Osteocyte (in vitro differentiated cells): ENCODE results near the gene NOD1. TPM values are rescaled to one million over a fixed set of nuclear protein-coding genes. Genes with fewer than 3 reads are reported as not detected.

Experiments
- DNase-seq: peaks from one replicate; pipeline ENCODE4 v3.0.0; 2021; ENCODE audit warnings: mixed read lengths; ENCODE audit not compliant: unreplicated experiment; ENCODE audit errors: extremely low spot score
- H3K27ac Mint-ChIP-seq: one replicate; pipeline ENCODE4 v1.8.0; 2021; ENCODE audit warnings: mild to moderate bottlenecking, mixed read lengths; ENCODE audit not compliant: unreplicated experiment
- H3K27me3 Mint-ChIP-seq: one replicate; pipeline ENCODE4 v1.8.0; 2021; ENCODE audit warnings: mixed read lengths; ENCODE audit not compliant: unreplicated experiment
- H3K36me3 Mint-ChIP-seq: one replicate; pipeline ENCODE4 v1.8.0; 2021; ENCODE audit warnings: mixed read lengths; ENCODE audit not compliant: unreplicated experiment
- H3K4me1 Mint-ChIP-seq: one replicate; pipeline ENCODE4 v1.8.0; 2021; ENCODE audit warnings: mixed read lengths; ENCODE audit not compliant: unreplicated experiment
- H3K4me3 Mint-ChIP-seq: one replicate; pipeline ENCODE4 v1.8.0; 2021; ENCODE audit warnings: mild to moderate bottlenecking, moderate library complexity, mixed read lengths; ENCODE audit not compliant: unreplicated experiment
- H3K9me3 Mint-ChIP-seq: one replicate; pipeline ENCODE4 v1.8.0; 2021; ENCODE audit warnings: mixed read lengths; ENCODE audit not compliant: unreplicated experiment
- CTCF ChIP-seq: fragments of 200-600 bp; sonication (generic); IDR thresholded peaks from 2 replicates; pipeline ENCODE4 v1.5.0; 2021; ENCODE audit warnings: antibody characterized with exemption, mild to moderate bottlenecking, moderate library complexity
- total RNA-seq: library from RNA; stranded (reverse); gene quantifications from 2 replicates; pipeline ENCODE4 v1.2.1, GENCODE V29; 2021

The NOD1 gene
- total RNA-seq, 1 donor from 2014 or later, result 7.2 TPM

DNA sequence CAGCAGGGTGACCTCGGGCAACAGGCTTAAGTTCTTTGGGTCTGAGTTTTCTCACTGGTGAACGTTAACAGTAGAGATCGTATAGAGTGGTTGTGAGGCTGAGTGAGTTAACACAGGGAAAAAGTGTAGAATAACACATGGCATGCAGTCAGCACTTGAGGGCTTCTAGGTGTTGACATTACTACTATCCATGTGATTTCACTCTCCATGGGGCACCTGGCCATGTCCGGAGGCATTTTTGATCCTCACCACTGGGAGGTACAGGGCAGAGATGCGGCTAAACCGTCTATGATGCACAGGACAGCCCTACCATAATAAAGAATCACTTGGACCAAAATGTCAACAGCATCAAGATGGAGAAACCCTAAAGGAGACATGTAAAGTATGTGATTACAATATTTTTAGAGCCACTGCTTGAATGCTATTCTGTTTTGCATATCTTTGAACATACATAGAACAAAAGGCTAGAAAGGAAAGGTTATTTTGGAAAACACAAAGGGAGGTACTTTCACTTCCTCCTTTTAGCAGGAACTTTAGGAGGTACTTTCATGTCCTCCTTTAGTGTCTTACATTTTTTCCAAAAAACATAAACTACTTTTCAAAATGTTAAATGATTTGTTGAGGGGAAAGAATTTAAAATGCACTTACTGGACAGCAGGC lies 44.3 kb downstream of the NOD1 start:
- no peak overlapping the region for H3K4me3 Mint-ChIP-seq
- peak; percentile 27 for DNase-seq
- TF ChIP-seq CTCF, result no peak
- no peaks in the 10 kb centered on the region for H3K27me3 Mint-ChIP-seq
- peaks cover 5% of the 10 kb centered on the region for H3K9me3 Mint-ChIP-seq
- H3K4me1 Mint-ChIP-seq, result peaks cover 29% of the 10 kb centered on the region
- H3K27ac Mint-ChIP-seq, result no peak overlapping the region
- peaks cover 29% of the 10 kb centered on the region for H3K36me3 Mint-ChIP-seq

DNA sequence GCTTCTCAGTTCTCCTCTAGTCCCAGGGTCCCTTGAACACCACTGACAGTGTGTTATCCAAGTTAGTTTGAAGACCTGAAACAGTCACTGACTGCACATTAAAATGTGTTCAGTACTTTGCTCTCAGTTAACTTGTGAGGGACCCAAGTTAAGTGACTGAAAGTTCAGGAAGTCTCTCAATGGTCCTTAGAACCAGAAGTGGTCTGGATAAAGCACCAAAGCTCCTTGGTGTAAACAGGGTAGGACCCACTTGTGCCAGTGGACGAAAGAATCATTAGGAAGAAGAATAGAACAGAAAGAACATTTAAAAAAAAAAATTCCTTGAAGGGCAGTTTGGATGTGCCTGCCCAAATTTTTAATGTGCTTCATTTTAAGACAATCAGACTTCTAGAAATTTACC lies 45.1 kb downstream of the NOD1 start:
- no peak overlapping the region for H3K4me3 Mint-ChIP-seq
- DNase-seq, result no peak
- H3K27me3 Mint-ChIP-seq, result no peaks in the 10 kb centered on the region
- no peak for TF ChIP-seq CTCF
- peak overlapping the region; percentile 69 for H3K27ac Mint-ChIP-seq
- peaks cover 28% of the 10 kb centered on the region for H3K4me1 Mint-ChIP-seq
- H3K9me3 Mint-ChIP-seq, result no peaks in the 10 kb centered on the region
- H3K36me3 Mint-ChIP-seq, result peaks cover 25% of the 10 kb centered on the region

DNA sequence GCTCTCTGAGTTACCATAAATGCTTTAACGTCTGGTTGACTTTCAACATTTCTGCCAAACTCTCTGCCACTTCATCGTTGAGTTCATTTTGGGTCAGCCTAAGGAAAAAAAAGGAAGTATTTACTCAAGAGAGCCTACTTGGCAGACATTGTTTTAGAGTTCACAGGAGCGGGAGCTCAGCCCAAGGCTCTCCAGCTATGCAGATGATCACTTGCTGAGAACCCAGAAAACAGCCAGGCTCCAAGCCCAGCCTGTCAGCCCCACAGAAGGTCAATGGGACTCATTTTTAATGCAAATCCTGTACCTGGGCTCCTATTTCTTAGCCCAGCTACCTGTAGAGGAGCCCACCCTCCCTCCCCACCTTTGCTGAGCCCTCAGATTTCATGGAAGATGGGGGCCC lies 45.5 kb downstream of the NOD1 start:
- no peak for DNase-seq
- Mint-ChIP-seq H3K27ac (peak overlapping the region; percentile 71), H3K9me3 (no peaks in the 10 kb centered on the region), H3K4me1 (peaks cover 28% of the 10 kb centered on the region), H3K27me3 (no peaks in the 10 kb centered on the region), H3K36me3 (peaks cover 27% of the 10 kb centered on the region), H3K4me3 (no peak overlapping the region)
- no peak for TF ChIP-seq CTCF

DNA sequence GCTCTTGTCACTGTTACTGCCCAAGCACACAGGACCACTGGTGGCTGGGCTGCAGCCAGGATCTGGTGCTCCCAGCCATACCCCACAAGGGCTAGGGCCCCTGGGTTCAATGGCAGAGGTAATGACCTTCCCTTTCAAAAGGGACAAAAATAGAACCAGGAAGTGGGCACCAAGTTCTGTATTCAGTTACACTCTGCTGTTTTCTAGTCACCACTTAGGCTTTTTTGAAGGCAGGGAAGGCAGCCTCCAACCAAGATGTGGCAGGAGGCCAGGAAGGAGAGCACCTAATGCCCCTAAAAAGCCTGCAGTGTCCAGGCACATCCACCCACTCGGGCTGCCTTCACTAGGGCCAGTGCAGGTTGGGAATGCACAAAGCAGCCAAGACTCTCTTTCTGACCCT lies 47.8 kb downstream of the NOD1 start:
- Mint-ChIP-seq H3K36me3 (peaks cover 26% of the 10 kb centered on the region), H3K4me1 (peaks cover 28% of the 10 kb centered on the region), H3K27me3 (no peaks in the 10 kb centered on the region), H3K9me3 (no peaks in the 10 kb centered on the region), H3K27ac (no peak overlapping the region), H3K4me3 (no peak overlapping the region)
- TF ChIP-seq CTCF, result no peak
- DNase-seq, result no peak

- TF ChIP-seq CTCF, result no peak
- no peak for DNase-seq
- H3K4me1 Mint-ChIP-seq, result peaks cover 28% of the 10 kb centered on the region
- H3K36me3 Mint-ChIP-seq, result peaks cover 31% of the 10 kb centered on the region
- no peaks in the 10 kb centered on the region for H3K9me3 Mint-ChIP-seq
- H3K27ac Mint-ChIP-seq, result no peak overlapping the region
- no peaks in the 10 kb centered on the region for H3K27me3 Mint-ChIP-seq
- no peak overlapping the region for H3K4me3 Mint-ChIP-seq
Observed at GRCh38 chr7:30430276-30430675, 48.3 kb downstream of the NOD1 start.
